Islet precursor cell (in vitro differentiated cells): Measurements from ENCODE around the gene FOXA1.
A peak's percentile ranks its signal among the peaks of the same experiment; 100 is the strongest.

Experiments used
- DNase-seq: peaks from one replicate; pipeline ENCODE4 v3.0.0-alpha.2; 2018

FOXA1 gene

DNA sequence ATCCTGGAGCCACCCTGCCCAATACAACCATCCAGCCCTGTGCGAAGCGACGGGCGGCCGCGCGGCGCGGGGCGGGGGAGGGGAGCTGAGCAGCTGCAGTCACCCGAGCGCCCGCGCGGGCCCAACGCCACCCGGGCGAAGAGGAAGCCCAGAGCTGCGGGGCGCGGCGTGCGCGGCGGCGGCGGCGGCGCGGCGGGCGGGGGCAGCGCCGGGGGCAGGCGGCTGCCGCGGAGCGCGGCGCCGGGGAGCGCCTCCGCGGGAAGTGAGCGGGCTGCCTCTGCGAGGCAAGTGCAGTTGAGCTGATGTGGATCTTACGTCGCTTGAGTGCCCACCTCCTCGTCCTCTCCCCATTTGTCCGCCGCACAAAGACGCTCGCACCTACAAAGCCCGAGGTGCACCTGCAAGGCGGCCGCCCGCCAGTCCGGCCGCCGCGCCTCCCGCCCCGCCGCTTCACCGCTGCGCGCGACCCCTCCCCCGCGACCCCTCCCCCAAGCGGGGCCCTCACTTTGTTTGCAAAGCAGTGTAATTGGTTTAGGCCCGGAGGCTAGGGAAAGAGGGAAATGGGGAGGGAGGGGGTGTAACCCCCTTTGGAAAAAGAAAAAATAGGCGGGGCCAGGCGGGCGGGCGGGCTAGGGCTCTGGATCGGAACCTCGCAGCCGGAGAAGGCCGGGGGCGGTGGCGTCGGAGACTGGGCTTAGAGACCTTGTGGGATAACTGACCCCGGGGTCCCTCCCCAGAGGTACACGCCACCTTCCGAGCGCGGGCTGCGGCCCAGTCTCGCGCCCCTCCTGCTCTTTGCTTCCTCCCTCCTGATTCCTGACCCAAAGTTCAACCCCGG lies at the start of gene FOXA1, which contains the start of gene TTC6:
TSS of gene FOXA1 (minus strand) at position 279 of the 838 bp plus-strand sequence. CDS start at position 2, 277 bp downstream.
TSS of gene TTC6 (plus strand) at position 659 of the 838 bp plus-strand sequence. CDS start 26,436 bp downstream, outside the sequence.
- DNase-seq = peak; percentile 65

DNA sequence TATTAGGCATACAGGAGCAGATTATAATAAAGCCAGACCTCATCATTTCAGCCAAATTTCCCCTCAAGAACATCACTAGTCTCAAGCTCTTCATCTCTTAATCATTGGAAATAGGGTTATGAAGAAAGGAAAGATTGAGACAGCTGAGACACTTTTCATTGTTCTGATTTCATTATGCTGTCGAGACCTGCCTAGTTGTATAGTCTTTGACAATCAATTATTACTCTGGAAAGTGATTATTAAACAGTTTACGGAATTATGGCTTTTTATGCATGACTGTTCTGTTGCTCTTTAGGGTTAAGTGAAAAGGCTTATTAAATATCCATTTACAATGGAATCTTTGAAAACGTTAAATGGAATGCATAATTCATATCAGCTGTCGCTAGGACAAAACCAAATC lies 48.7 kb upstream of the FOXA1 start:
- DNase-seq = no peak

DNA sequence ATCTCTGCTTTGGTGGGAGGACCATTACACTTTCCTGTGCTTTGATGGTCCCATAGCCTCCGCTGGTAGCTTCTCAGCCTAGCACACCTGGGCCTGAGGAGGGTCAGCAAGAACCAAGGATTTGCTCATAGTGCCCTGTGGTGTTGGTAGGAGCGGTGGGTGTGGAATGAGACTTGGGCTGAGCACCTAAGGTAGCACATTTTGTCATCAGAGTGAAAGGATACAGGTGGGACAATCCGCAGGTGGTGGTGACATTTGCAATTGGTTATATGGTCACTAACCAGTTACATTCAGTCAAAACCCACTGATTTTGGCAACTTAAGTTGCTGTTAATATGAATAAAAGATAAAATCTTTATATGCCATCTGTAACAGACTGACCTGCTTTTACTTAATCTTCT lies 47.1 kb upstream of the FOXA1 start:
- no peak for DNase-seq

DNA sequence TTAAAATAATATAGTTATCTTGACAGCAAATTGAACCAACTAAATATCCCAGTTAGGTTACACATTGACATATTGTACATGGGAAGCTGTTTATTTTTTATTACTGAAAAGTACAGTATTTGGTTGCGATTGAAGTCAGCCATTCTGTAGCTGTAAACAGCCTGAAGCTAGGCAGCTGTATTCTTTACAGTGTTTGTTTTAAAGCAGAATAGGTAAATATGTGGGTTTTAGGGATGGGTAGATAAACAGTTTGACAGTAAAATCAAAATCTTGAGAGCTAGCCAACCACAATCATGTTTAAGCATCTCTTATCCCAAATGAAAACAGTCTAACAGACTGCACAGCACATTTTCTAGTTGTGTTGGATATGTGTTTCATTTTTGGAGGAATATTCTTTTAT lies 46.1 kb upstream of the FOXA1 start:
- no peak for DNase-seq

DNA sequence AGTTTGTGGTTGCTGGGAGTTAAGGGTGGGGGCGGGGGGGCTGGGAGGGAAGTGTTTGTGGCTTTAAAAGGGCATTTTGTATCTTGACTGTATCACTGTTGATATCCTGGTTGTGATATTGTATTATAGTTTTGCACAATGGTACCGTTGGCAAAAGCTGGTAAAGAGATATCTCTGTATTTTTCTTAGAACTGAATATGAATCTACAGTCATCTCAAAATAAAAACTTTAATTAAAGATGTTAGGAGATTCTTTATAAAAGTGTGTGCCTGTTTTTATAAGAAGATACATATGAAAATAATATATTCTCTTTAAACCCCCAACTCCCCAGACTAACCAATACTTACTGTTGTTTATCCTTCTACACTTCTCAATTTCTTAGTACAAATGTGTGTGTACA lies 43.5 kb upstream of the FOXA1 start:
- DNase-seq = no peak

DNA sequence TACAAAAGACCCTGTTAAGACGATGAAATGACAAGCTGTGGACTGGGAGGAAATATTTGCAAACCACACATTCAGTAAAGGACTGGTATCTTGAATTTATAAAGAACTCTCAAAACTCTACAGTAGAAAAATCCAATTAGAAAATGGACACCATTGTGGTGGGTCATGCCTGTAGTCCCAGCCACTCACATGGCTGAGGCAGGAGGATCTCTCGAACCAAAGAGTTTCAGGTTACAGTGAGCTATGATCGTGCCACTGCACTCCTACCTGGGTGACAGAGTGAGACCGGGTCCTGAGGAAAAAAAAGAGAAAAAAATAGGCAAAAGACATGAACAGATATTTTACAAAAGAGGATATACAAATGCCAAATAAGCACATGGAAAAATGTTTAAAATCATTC lies 42.3 kb upstream of the FOXA1 start:
- no peak for DNase-seq

DNA sequence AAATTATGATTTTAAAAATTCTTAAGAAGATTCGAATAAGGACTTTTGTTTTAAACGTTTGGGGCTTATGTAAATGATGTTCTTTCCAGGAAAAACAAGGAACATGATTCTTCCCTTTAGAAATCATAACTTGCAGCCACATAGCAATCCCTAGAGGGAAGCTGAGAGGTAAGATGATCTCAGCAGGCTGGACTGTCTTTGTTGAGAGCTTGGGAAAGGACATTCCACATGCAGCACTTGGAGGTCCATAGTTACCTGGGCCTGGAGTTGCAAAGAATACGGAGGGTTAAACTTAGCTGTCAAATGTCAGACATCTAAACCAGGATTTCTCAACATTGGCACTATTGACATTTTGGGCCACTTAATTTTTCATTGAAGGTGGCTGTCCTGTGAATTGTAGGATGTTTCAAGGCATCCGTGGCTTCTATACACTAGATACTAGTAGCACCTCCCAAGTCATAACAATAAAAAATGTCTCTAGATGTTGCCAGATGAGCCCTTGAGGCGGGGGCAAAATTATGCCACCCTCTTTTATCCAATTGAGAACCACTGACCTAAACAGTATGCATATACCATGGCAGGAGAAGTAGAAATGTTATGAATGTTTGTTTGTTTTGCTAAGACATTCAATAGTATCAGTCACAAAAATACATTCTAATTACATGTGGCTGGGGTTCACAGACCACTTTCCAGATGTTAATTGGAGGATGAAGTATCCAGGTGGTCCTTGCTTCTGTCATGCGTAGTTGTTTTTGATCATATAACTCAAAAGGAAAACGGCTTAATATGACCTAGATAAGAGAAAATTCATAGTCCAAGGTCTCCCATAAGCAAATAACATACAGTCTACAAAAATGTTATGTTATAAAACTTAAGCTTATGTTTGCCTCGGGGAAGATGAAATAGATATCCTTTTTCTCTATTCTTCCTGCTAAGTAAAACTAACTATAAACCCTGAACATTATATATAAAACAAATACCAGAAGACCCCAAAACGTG lies 30.8 kb upstream of the FOXA1 start:
- no peak for DNase-seq

DNA sequence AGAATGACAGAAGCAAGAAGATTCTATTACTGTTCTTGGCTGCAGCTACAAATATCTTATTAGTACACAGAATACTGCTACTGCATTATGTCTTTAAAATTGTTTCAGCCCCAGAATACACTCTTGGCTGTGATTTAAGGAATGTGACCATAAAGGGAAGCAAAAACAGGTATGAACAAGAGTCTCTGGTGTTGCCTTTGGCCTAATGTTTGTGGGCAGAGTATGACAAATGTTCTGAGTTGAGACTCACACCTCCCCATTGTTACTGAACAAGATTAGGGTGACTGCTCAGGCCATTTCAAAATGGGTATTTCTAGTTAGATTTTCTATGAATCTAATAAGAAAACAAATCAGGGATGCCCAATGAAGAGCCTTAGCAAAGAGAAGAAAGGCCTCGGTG lies 28.9 kb upstream of the FOXA1 start:
- DNase-seq = no peak

DNA sequence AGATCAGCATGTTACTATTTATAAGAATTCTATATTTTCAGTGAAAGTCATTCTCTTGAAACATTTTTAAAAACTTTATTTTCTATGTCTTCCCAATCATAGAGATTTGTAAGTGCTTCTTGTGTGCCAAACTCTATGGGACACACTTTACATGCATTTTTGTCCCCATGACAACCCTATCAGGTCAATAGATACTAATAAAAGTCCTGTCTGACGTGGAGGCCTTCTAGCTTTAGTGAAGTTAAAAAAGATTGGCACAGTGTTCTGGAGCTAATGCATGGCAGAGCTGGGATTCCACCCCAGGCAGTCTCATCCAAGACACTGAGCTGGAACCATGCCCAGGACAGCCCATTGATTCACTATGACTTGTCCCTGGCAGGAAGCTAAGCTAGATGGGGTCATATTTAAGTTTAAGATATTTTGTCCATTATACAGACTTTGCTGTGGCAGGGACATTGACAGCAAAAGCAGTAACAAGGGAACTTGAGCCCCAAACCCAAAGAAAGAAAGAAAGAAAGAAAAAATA lies 28.4 kb upstream of the FOXA1 start:
- no peak for DNase-seq

DNA sequence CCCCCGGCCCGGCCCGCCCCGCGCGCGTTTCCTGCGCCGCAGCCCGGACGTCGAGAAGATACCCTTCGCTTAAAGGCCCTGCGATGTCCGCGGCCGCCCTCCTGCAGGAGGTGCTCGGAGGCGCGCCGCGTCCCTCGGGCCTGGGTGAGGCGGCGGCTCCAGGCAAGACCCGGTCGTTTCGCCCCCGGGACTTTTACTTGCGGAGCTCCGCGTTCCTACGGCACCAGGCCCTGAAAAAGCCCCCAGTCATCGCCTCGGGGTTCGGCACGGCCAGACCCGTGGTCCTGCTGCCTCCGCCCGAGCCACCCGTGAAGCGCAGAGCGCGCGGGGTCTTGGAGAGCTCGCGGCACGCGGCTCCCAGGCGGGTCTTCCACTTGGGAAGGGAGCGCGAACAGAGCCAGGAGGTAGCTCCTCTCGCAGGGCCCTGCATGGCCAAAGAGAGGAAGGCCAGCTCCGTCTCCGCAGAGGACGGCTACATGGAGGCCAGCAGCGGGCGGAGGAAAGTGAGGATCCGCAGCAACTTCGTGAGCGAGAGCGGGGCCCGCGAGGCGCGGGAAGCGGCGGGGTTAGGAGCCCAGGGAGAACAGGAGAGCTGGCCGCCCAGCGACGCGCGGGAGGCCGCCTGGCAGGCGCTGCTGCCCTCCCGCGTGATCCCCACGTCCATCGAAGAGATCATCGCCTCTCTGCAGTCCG lies 27.3 kb upstream of the FOXA1 start:
- DNase-seq = peak; percentile 71

DNA sequence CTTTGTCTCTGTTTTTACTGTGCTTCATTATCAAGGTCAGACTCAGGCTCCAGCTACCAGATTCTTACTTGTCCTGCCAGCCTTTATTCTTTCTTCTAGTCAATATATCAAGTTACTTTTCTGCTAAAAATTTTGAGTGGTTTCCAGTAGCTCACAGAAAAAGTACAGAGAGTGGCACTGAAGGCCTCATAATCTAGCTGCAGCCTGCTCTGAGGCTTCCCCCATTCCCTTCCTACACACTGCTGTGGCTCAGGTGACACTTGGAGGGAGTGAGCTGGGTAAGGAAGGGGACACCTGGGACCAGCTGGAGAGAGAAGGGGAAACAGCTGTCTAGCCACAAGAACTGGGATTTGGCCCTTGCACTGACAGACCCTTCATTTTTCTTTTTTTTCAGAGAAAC lies 25.8 kb upstream of the FOXA1 start:
- no peak for DNase-seq

DNA sequence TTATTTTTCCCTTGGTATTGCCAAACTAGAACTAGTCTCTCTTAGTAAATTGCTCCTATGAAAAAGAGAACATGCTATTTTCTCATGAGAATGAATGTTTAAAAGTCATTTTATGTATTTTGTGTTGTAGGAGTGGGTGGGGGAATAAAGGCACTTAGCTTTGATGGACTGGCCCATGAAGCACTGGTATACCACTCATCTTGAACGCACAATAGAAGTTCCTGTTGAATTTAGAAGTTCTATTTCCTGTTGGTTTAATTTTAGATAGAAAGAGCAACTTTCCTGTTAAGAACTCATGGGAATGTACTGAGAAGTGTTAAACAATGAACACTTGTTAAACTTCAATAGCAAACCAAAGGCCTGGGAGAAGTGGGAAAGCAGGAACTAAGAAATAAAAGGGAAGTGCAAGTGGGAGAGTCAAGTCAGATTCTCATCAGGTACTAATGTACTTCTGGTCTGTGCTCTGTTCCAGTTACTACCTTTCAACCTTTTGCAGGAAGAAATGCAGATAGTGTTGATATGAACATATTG lies 23.5 kb upstream of the FOXA1 start:
- no peak for DNase-seq

DNA sequence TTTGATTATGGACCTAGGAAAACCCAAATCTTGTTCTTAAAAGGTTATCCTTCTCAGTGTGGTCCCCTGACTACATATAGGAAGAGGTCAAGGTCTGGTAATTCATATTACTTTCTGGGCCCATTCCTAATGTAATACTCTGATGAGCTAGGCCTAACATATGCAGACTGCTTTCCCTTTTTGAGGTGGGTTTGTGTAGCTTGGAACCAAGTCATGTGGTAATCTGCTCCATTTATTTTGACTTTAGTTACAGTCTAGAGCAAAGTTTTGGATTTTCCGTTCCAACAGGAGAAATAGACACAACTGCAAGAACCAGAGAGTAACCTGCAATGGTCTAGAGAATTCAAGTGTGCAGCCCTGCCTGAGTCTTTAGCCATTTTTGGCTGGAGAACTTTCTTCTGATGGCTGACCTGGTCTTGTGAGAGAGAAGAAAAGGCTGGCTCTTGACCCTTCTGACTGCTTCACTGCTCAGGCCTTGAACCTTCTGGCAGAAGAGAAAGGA lies 22.9 kb upstream of the FOXA1 start:
- no peak for DNase-seq

DNA sequence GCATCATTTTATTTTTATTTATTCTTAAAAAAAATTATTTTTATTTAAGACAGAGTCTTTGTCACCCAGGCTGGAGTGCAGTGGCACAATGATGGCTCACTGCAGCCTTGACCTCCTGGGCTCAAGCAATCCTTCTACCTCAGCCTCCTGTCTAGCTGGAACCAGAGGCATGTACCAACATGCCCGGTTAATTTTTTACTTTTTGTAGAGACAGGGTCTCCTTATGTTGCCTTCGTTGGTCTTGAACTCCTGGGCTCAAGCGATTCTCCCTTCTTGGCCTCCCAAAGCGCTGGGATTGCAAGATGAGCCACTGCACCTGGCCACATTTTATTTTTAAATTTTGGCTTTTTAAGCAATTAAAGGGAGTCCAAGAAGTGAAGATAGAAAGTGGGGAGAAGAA lies 21.8 kb upstream of the FOXA1 start:
- DNase-seq = no peak

DNA sequence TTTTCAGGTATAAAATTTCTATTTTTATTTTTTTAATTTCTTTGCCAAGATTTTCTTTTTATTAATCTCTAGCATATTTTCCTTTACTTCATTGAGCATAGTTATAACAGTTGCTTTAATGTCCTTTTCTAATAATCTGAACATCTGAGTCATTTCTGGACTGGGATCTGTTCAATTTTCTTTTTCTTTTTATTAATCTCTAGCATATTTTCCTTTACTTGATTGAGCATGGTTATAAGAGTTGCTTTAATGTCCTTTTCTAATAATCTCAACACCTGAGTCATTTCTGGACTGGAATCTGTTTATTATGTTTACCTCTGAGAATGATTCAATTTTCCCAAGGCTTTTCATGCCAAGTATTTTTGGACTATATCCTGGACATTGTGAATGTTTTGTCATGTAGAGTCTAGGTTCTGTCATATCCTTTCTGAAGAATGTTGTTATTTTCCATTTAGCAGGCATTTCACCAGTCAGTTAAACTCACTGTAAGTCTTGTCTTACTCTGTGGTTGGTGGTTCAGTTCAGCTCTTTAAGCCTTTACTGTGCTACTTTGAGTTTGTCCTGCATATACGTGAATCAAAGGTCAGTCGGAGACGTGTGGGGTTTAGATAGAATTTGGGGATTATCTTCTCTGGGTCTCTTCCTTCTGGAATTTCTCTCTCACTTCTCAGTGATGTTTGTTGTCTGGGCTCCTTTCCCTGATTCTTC lies 20.7 kb upstream of the FOXA1 start:
- no peak for DNase-seq

DNA sequence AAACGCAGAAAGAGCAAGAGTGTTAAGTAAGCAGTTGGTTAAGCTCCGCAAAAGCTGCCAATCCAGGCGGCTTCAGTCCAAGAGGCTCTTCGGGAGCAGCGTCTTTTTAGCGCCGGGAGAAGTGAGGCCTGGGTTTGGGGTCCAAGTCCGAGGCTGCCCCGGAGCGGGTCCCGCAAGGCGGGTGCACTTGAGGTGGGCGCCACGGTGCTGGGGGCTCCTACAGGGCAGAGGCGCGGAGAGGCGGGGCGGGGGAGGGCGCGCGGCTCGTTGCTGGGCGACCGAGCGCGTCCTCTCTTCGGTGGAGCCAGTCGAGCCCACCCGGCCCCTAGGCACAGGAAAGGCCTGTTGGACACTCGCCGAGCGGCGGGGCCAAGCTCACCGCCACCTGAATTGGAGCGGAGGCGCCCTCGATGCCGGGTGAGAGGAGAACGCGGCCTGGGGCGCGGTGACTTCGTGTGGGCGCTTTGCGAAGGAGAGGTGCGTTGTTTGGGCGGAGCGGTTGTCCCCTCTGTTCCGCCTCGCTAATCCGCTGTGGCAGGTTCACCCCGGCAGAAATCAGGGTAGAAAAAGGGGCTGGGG lies 16.0 kb upstream of the FOXA1 start:
- DNase-seq = no peak

DNA sequence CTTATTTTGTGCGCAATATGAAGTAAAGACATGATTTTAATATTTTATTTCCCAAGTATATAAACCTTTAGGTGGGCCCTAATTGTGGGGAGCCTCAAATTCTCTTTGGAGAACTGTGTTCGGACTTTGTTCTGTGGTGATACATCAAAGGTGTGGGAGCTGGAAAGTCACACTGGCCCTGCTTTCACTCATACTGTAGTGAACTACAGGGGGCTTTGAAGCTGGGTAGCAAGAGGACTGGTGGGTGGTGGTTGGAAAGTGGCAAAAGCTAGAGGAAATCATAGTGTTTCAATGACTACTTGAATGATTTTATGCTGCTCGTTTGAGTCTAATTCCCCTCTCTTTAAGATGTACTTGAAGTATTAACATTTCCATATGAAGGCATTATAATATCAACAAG lies 13.6 kb upstream of the FOXA1 start:
- no peak for DNase-seq

DNA sequence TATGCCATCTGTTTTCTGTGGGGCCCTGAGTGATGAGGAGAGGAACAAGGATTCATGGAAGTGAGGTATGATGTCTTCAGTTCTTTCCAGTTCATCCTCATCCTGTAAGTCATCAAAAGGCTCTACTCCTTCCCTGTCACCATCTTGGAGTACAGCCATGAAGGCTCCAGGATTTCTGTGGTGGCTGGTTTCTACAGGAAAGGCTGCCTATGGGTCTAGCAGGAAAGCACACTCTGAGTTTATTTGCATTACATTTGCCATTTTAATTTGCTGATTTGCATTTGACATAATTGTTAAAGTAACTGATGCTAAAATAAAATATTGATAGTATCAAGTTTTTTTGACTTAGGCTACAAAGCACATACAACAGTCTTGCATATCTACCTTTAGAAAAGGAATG lies 11.6 kb upstream of the FOXA1 start:
- DNase-seq = no peak

DNA sequence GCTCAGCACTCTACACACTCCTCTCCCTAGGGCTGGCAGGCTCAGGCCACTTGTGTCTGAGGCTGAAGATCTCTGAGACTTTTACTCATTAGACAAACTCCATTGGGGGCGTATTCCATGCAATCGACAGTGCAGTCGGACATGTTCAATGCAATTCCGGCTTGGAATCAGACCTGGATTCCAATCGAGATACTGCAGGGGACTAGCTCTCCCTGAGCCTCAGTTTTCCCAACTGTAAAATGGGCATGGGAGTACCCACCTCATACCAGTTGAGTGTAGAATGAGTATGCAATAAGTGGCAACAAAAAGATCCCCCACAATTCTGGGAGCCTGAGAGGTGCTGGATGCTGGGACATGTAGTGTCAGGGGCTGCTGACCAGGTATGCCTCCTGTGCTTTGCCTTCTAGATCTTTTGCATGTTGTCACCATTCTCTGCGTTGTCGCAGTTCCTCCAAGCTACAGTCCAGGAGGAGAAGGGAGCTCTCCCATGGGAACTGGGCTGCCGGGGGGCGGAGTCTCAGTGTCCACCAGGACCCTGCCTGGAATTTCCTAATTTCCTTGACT lies 8.7 kb upstream of the FOXA1 start:
- DNase-seq = no peak

DNA sequence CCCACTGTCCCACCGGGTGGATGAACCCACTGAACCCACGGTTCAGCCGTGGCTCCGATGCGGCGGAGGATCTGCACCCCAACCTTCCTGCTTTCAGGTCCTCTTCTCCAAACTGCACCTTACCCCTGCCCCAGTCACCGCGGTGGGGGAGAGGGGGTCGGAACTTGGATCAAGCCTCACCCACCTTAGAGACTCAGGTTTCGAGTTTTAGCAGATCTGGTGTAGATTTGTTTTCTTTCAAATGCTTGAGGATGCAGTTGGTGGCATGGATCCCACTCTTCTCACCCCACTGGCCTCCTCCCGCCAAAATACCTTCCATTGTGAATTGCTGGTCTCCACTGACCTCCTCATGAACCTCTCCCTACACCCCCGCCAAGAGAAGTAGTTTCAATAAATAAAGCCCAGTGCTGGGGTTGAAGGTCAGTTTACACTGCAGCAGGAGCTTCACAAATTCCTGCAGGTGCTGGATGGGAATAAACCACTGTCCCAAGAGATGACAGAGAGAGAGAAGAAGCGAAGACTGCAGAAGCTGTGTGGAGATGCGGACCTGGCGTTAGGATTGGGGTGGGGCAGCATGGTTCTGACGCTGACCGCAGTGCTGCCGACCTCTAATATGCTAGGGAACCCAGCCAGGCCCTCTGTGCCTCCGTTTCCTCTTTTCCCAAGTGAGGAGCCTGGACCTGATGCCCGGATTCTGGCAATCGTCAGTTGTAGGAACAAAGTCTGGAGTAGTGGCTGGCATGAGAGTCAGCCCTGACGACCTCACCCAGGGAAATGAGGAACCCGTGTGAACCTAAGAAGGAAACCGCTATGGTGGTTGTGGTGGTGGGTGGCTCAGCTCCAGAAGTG lies 7.8 kb upstream of the FOXA1 start:
- DNase-seq = no peak
